Measurements from ENCODE around the gene GNPTG.
A peak's percentile ranks its signal among the peaks of the same experiment; 100 is the strongest.

GNPTG gene

GRCh38 chr16:1333854-1334700, 17.7 kb upstream of the GNPTG start:
- DNase-seq (ENCODE audit: low read depth in 3 of 3) = no peak

- no peak for DNase-seq (ENCODE audit: low read depth in 3 of 3)
These were observed 17.0 kb upstream of the GNPTG start for GRCh38 chr16:1334739-1335138.

GRCh38 chr16:1335211-1335971, 16.3 kb upstream of the GNPTG start:
- DNase-seq (ENCODE audit: low read depth in 3 of 3) = no peak

GRCh38 chr16:1335996-1336395, 15.7 kb upstream of the GNPTG start:
- DNase-seq (ENCODE audit: low read depth in 3 of 3) = no peak

GRCh38 chr16:1336619-1337018, 15.1 kb upstream of the GNPTG start:
- no peak for DNase-seq (ENCODE audit: low read depth in 3 of 3)

- DNase-seq (ENCODE audit: low read depth in 3 of 3) = no peak
These were observed 14.2 kb upstream of the GNPTG start for GRCh38 chr16:1337486-1337885.

DNA sequence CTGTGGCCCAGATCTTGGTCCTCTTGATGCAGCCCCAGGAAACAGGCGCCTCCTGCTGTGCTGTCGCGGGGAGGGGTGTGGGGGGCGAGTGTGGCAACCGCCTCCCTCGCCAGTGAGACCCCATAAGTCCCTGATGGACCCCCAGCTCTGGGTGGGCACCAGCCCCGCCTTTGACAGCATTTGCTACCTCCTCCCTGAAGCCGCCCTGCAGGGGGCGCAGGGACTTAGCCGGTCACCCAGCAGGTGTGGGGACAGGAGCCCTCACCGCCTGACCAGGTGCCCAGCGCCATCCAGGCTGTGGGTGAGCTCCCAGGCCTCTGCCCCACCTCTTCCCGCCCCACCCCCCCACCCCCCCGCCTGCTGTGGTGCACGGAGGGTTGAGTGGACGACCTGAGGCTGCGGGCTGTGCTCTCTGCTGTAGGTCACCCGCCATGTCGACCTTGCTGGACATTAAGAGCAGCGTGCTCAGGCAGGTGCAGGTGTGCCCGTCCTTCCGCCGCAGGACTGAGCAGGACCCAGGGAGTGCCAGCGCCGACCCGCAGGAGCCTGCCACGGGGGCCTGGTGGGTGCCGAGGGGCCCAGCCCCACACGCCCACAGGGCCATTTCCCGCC, 13.5 kb upstream of the GNPTG start:
- DNase-seq (ENCODE audit: low read depth in 3 of 3) = no peak

DNA sequence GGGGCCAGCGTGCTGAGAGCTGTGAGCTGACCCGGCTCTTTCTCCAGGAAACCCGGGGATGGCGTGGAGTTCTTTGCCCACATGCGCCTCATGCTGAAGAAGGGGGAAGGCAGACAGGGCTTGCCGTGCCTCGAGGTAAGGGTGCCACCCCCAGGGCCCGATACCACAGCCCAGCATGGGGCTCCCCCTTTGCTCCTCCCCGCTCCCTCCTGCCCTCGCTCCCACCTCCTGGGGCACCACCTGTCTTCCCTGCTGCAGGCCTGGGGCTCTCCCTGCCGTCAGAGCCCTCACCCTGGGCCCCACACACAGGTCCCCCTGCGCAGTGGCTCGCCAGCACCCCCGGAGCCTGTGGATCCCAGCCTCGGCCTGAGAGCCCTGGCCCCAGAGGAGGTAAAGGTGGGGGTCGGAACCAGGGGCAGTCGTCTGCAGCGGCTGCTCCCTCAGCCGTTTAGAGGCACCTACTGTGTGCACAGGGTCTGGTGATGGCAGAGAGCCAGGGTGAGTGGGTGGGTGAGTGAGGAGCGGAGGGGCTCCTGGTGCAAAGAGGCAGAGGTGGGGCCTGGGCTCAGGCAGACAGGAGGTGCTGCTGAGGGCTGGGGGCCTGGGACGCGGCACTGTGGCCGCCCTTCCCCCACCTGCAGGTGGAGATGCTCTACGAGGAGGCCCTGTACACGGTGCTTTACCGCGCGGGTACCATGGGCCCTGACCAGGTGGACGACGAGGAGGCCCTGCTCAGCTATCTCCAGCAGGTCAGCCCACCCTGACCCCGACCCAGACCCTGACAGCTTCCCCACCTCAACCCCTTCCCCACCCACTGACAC, 12.7 kb upstream of the GNPTG start:
- DNase-seq (ENCODE audit: low read depth in 3 of 3) = no peak

GRCh38 chr16:1340730-1341494, 10.8 kb upstream of the GNPTG start:
- DNase-seq (ENCODE audit: low read depth in 3 of 3) = no peak

GRCh38 chr16:1341495-1342420, 10.0 kb upstream of the GNPTG start:
- no peak for DNase-seq (ENCODE audit: low read depth in 3 of 3)

DNA sequence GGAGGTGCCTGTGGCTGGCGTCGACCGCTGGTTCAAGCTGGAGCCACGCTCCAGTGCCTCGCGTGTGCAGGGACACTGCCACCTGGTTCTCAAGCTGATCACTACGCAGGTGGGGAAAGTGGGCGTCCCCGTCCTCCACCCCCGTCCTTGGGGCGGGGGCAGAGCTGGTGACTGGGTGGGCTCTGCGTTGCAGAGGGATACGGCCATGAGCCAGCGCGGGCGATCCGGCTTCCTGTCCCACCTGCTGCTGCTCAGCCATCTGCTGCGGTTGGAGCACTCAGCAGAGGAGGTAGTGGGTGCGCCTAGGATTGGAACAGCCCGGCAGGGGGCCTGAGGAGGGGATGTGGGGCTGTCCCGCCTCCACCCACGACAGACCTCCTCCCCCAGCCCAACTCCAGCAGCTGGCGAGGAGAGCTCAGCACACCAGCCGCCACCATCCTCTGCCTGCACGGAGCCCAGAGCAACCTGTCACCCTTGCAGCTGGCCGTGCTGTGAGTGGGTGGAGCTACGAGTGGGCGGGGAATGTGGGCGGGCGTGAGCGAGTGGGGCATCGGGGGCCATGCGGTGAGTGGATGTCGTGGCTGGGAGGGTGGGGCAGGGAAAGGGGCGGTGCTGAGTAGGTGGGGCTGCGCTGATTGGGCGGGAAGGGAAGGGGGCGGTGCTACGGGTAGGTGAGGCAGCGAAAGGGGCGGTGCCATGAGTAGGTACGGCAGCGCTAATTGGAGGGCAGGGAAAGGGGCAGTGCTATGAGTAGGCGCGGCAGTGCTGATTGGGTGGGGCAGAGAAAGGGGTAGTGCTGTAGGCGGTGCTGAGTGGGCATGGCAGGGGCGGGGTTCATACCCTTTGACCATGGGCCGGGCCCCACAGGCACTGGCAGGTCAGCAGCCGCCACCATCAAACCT, 9.0 kb upstream of the GNPTG start:
- peak; percentile 73 to 93 (median 90) for DNase-seq (ENCODE audit: low read depth in 3 of 3)

- no peak for DNase-seq (ENCODE audit: low read depth in 3 of 3)
These were observed 8.1 kb upstream of the GNPTG start for GRCh38 chr16:1343428-1344242.

DNA sequence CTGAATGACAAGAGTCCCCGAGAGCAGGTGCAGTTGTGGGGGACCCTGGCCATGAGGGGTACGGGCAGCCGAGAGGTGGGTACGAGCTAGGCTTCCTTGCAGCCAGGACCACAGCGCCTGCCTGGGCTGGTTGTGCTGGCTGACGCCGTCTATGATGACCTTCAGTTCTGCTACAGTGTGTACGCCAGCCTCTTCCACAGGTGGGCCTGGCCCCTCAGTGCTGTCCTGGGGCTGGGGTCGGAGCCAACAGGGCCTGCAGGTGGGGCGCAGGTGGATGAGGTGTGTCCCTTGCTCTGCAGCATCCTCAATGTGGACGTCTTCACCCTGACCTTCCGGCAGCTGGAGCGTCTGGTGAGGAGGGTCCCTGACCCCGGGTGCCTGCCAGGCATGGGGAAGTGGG, 7.2 kb upstream of the GNPTG start:
- no peak for DNase-seq (ENCODE audit: low read depth in 3 of 3)

GRCh38 chr16:1345087-1345486, 6.6 kb upstream of the GNPTG start:
- no peak for DNase-seq (ENCODE audit: low read depth in 3 of 3)

DNA sequence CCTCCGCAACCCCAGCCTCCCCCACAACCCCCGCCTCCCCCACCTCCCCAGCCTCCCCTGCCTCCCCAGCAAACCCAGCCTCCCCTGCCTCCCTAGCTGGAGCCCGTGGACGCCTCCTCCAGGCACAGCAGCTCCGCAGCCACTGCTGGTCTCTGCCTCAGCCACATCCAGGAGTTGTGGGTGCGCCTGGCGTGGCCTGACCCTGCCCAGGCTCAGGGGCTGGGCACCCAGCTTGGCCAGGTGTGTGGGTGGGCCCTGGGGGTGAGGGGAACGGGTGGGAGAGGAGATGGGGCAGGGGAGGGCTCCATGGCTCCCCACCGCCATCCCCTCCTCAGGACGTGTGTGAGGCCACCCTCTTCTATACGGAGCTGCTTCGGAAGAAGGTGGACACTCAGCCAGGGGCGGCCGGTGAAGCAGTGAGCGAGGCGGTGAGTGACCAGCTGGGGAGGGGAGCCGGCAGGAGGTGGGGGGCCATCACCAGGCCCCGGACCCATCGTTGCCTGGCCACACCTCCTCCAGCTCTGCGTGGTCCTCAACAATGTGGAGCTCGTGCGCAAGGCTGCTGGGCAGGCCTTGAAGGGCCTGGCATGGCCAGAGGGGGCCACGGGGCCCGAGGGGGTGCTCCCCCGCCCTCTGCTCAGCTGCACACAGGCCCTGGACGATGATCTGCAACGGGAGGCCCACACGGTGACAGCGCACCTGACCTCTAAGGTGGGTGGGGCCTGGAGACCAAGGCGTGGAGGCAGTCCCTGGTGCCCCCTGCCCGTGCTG, 5.9 kb upstream of the GNPTG start:
- DNase-seq (ENCODE audit: low read depth in 3 of 3) = no peak

DNA sequence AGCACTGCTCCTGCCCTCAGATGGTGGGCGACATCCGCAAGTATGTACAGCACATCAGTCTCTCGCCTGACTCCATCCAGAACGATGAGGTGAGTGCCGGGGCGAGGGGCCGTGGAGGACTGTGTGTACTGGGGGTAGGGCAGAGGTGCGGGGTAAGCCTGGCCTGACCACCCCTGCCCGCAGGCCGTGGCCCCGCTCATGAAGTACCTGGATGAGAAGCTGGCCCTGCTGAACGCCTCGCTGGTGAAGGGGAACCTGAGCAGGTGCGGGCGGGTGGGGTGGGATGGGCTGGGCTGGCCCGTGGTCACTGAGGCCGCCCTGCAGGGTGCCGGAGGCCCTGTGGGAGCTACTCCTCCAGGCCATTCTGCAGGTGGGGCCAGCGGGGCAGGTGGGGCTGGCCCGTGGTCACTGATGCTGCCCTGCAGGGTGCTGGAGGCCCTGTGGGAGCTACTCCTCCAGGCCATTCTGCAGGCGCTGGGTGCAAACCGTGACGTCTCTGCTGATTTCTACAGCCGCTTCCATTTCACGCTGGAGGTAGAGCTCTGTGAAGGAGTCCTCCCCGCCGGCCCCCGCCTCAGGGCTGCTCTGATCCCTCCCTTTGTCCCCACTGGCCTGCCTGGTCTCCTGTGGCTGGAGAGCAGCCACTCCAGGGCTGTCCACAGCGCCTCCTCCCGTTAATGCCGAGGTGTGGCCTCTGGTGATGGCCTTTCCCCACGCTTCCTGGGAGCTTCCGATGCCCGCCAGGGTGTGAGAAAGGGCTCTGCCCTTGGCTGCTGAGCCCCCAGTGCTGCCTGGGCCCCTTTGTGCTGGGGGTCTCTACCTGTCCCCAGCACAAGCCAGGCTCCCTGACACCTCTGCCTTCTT, 5.1 kb upstream of the GNPTG start:
- DNase-seq (ENCODE audit: low read depth in 3 of 3) = no peak
